ENCODE measurements around the gene DHX8. TPM values are rescaled to one million over a fixed set of nuclear protein-coding genes. Genes with fewer than 3 reads are reported as not detected.

Gene DHX8
- total RNA-seq, 2 experiments from 2014 or later: 47.8 to 54.1 TPM

DNA sequence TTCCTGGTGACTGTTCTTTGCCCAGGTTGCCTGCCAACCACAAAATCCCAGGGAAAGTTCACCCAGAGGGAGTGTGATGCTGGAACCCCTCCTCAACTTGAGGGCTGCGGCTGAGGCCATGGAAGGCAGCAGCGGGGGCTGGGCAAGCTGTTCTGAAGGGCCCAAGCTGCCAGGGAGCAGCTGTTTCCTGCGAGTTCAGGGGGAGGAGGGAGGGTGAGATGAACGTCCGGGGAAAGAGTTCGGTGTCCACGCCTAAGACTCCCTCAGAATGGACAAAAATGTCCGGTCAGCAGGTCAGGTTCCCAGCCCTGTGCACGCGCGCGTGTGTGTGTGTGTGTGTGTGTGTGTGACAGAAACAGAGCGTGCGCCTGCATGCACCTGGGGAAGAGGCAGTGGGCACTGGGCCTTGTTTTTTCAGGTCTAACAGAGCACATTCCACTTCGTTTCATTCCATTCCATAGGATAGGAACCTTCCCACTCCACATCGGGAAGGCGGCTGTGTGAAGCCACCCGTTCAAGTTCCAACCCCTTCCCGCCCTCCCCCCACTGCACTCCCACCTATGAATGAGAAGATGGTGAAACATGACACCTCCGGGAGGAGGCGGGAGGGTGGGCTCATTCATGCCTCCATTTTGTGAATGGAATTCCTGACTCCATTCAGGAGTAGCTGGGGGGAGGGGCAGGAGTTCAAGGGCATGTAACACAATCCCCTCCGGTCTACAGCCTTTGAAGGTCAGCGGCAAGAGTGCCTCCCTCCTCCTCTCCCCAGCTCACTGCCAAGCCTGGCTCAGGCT, 46.7 kb downstream of the DHX8 start:
- Mint-ChIP-seq H3K4me3 (no peak overlapping the region), H3K36me3 (no peaks in the 10 kb centered on the region), H3K27me3 (no peaks in the 10 kb centered on the region), H3K27ac (no peak overlapping the region), H3K4me1 (ENCODE audit: low read depth) (no peaks in the 10 kb centered on the region), H3K9me3 (no peaks in the 10 kb centered on the region)
- DNase-seq: no peak
- intact Hi-C loops (cut with micrococcal nuclease): no loop called here
- ChIA-PET CTCF (interaction anchor here (1.8 kb wide), 1 partner anchor 136 kb away, joined by 6 read pairs; no protein-coding TSS in a partner anchor), POLR2A (no interaction called here)

DNA sequence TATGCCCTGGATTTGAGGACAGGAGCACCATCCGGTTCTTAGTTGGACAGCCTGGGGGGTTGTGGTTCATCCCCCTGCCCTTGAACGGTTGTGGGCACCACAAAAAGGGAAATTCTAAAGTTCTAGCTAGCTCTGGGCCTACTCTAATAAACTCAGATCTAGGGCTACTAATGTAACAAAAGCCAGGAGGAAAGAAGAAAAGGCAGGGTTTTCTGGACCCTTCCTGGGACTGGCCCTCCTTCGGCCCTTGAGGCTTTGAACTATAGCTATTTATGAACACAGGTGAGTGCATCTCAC, 47.3 kb downstream of the DHX8 start:
- Mint-ChIP-seq H3K27me3 (no peaks in the 10 kb centered on the region), H3K36me3 (no peaks in the 10 kb centered on the region), H3K27ac (no peak overlapping the region), H3K9me3 (no peaks in the 10 kb centered on the region), H3K4me3 (no peak overlapping the region), H3K4me1 (ENCODE audit: low read depth) (peaks cover 1% of the 10 kb centered on the region)
- ChIA-PET POLR2A (no interaction called here), CTCF (interaction anchor here (1.8 kb wide), 1 partner anchor 137 kb away, joined by 6 read pairs; no protein-coding TSS in a partner anchor)
- intact Hi-C loops (cut with micrococcal nuclease): no loop called here
- DNase-seq: no peak

DNA sequence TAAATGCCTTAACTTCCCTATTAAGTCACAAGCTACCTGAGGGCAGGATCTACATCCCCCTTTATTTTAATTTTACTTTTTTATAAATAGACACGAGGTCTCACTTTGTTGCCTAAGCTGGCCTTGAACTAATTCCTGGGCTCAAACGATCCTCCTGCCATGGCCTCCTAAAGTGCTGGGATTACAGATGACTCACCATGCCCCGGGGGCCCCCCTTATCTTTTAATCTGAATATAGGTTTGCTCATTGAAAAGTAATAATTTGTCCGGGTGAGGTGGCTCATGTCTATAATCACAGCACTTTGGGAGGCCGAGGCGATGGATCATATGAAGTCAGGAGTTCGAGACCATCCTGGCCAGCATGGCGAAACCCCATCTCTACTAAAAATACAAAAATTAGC, 48.2 kb downstream of the DHX8 start:
- Mint-ChIP-seq H3K4me3 (no peak overlapping the region), H3K9me3 (no peaks in the 10 kb centered on the region), H3K4me1 (ENCODE audit: low read depth) (peaks cover 7% of the 10 kb centered on the region), H3K27me3 (no peaks in the 10 kb centered on the region), H3K36me3 (no peaks in the 10 kb centered on the region), H3K27ac (no peak overlapping the region)
- intact Hi-C loops (cut with micrococcal nuclease): no loop called here
- ChIA-PET CTCF (interaction anchor here (0.5 to 1.8 kb wide), 2 partner anchors 138 to 187 kb away, joined by 3 to 6 read pairs; no protein-coding TSS in a partner anchor), POLR2A (no interaction called here)
- no peak for DNase-seq

DNA sequence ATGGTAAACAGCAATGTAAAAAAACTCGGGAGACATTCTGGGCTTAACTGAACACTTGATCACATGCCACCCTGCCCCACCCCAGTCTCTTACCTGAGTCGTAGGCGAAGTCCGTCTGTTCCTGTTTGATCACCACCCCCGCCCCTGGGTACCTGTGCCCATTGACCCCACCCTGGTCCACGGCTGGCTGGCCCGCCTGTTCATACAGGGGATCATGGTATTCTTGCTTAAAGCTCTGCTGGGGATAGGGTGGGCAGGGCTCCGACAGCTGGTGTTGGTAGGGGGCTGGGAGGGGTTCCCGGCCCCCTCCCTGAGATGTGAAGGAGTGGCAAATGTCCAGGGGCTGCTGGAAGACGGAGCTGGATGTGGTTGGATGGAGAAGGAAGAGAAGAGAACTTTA, 48.8 kb downstream of the DHX8 start:
- Mint-ChIP-seq H3K27me3 (no peaks in the 10 kb centered on the region), H3K4me3 (no peak overlapping the region), H3K36me3 (no peaks in the 10 kb centered on the region), H3K9me3 (no peaks in the 10 kb centered on the region), H3K27ac (no peak overlapping the region), H3K4me1 (ENCODE audit: low read depth) (peaks cover 7% of the 10 kb centered on the region)
- DNase-seq: no peak
- ChIA-PET CTCF (no interaction called here), POLR2A (no interaction called here)
- intact Hi-C loops (cut with micrococcal nuclease): no loop called here

DNA sequence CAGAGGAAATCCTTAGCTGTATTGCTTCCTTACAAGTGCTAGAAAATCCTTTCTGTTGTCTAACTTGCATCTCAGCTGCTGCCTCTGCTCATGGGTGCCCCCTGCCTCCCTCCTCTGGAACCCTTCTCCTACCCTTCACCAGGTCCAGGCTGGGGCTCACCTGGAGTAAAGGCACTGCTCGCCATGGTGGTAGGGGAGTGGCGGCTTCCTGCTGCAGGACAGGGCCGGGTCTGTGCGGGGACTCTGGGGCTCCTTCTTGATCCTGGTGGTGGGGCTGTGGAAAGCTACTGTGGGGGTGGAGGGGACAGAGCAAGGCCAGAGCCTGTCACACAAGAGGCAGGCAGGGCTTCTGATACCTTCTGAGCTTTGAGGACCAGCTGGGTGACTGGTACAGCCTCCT, 49.9 kb downstream of the DHX8 start:
- H3K4me1 Mint-ChIP-seq (ENCODE audit: low read depth): peaks cover 7% of the 10 kb centered on the region
- no peaks in the 10 kb centered on the region for H3K9me3 Mint-ChIP-seq
- H3K27me3 Mint-ChIP-seq: no peaks in the 10 kb centered on the region
- DNase-seq: no peak
- POLR2A ChIA-PET: interaction anchor here (0.5 kb wide), 1 partner anchor 43 kb away, joined by 3 read pairs; no protein-coding TSS in a partner anchor
- H3K36me3 Mint-ChIP-seq: no peaks in the 10 kb centered on the region
- CTCF ChIA-PET: no interaction called here
- intact Hi-C loops (cut with micrococcal nuclease): no loop called here
- H3K4me3 Mint-ChIP-seq: no peak overlapping the region
- no peak overlapping the region for H3K27ac Mint-ChIP-seq

DNA sequence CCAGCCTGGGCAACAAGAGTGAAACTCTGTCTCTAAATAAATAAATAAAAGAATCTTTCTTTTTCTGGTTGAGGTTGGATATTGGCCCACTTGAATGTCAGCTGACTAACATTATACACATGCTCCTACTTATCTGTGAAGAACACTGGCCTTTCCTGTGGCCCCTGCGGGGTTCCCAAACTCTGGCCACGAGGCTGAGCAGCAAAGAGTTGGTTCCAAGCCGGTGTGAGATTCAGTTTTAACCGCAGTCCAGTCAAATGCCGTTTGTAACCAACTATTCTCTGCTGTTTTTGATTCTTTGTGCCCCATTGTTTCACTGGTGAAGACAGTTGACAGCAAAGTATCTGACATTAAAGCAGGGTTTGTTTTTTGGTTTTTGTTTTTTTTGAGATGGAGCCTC, 51.1 kb downstream of the DHX8 start:
- H3K9me3 Mint-ChIP-seq: no peaks in the 10 kb centered on the region
- peaks cover 7% of the 10 kb centered on the region for H3K4me1 Mint-ChIP-seq (ENCODE audit: low read depth)
- intact Hi-C loops (cut with micrococcal nuclease): no loop called here
- no peaks in the 10 kb centered on the region for H3K36me3 Mint-ChIP-seq
- H3K27me3 Mint-ChIP-seq: no peaks in the 10 kb centered on the region
- POLR2A ChIA-PET: no interaction called here
- CTCF ChIA-PET: no interaction called here
- no peak overlapping the region for H3K4me3 Mint-ChIP-seq
- no peak overlapping the region for H3K27ac Mint-ChIP-seq
- DNase-seq: no peak

DNA sequence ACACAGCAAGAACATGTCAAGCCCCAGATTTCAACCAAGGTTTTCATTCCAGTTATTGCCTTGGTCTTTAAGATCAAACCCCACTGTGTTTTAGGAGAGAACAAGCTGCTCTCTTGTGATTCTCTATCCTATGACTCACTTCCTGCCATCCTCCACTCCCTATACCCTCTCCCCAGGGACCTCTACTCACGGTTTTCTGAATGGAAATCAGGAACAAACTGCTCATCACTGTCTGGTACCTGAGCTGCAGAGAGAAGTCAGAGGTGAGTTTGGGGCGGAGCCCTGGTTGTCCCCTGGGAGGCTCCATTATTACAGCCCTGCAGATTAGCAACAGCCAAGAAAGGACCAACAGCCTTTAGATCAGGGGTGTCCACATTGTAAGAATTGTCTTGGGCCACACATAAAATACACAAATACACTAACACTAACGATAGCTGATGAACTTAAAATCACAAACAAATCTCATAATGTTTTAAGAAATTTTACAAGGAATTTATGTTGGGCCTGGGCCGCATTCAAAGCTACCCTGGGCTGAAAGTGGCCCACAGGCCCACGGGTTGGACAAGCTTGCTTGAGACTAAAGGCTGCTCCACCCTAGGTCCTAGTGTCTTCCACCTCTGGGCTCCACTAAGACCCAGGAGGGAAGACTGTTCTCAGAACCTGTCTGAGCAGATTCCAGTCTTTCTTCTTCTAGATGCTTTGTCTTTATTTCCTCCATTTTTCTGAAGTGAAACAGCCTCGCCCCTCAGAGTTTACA, 52.6 kb downstream of the DHX8 start:
- H3K4me1 Mint-ChIP-seq (ENCODE audit: low read depth): peaks cover 7% of the 10 kb centered on the region
- no peak overlapping the region for H3K27ac Mint-ChIP-seq
- DNase-seq: no peak
- H3K36me3 Mint-ChIP-seq: no peaks in the 10 kb centered on the region
- no peaks in the 10 kb centered on the region for H3K9me3 Mint-ChIP-seq
- intact Hi-C loops (cut with micrococcal nuclease): no loop called here
- no peaks in the 10 kb centered on the region for H3K27me3 Mint-ChIP-seq
- POLR2A ChIA-PET: no interaction called here
- H3K4me3 Mint-ChIP-seq: no peak overlapping the region
- CTCF ChIA-PET: interaction anchor here (1.0 kb wide), 1 partner anchor 40 kb away, joined by 3 read pairs; no protein-coding TSS in a partner anchor

DNA sequence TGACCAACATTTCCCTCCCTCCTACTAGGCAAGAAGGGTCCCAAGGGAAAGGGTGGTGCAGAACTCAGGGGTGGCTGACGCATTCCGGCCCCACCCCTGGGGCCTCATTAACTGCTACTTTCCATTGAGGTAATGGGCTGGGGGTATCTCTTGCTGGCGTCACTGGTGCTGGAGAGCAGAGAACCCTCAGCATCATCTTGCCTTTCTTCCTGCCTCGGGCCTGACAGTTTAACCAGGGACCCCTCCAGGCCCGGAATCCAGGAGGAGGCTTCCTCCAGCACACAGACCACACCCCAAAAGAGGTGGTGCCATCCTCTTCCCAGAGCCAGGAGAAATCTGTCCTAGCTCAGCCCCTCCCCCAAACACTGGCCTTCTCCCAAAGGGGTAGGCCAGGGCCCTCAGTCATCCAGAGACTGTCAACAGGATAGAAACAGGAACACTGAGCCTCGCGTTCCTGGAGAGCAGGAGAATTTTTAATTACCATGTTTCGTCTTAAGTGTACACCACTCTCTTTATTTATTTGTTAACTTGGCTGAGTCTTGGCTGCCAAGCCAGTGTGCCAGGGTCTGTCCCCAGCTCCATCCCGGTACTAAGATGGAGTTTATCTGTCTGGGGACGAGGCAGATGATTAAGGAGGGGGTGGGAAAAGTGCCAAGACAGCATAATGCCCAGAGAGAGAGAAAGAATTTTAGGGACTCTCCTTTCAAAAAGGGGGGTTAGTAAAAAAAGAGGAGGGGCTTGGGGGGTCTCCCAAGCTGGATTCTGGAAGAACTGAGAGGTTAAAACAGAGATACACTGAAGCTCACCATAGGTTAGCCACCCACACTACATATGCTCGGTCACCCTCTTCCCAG, 57.3 kb downstream of the DHX8 start:
- DNase-seq: no peak
- intact Hi-C loops (cut with micrococcal nuclease): no loop called here
- Mint-ChIP-seq H3K27ac (no peak overlapping the region), H3K9me3 (no peaks in the 10 kb centered on the region), H3K4me3 (no peak overlapping the region), H3K36me3 (peaks cover 1% of the 10 kb centered on the region), H3K4me1 (ENCODE audit: low read depth) (peaks cover 10% of the 10 kb centered on the region), H3K27me3 (peaks cover 23% of the 10 kb centered on the region)
- CTCF ChIA-PET: interaction anchor here (1.6 kb wide), 1 partner anchor 305 kb away, joined by 3 read pairs; no protein-coding TSS in a partner anchor
- POLR2A ChIA-PET: no interaction called here

DNA sequence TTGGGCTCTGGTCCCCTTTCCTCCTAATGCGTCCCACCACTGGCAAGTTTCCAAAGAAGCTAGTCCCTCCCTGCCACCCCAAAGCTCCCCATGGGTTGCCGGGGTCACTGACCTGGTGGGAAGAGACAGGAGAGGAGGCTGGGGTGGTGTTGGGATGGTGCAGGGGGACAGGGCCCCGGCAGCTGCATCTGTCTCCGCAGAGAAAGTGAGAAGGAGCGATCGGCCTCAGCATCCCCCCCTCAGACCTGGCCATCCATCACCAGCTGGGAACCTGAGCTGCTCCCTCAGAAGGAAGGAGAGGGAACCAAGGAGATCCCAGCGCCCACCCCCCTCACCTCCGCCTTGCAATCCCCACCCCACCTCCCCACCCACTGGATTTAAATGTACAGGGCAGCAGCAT, 59.1 kb downstream of the DHX8 start:
- peaks cover 1% of the 10 kb centered on the region for H3K36me3 Mint-ChIP-seq
- H3K27ac Mint-ChIP-seq: no peak overlapping the region
- POLR2A ChIA-PET: no interaction called here
- H3K4me1 Mint-ChIP-seq (ENCODE audit: low read depth): peaks cover 19% of the 10 kb centered on the region
- peaks cover 36% of the 10 kb centered on the region for H3K27me3 Mint-ChIP-seq
- intact Hi-C loops (cut with micrococcal nuclease): no loop called here
- DNase-seq: no peak
- H3K9me3 Mint-ChIP-seq: no peaks in the 10 kb centered on the region
- CTCF ChIA-PET: interaction anchor here (1.0 kb wide), 1 partner anchor 34 kb away, joined by 3 read pairs; no protein-coding TSS in a partner anchor
- H3K4me3 Mint-ChIP-seq: no peak overlapping the region

DNA sequence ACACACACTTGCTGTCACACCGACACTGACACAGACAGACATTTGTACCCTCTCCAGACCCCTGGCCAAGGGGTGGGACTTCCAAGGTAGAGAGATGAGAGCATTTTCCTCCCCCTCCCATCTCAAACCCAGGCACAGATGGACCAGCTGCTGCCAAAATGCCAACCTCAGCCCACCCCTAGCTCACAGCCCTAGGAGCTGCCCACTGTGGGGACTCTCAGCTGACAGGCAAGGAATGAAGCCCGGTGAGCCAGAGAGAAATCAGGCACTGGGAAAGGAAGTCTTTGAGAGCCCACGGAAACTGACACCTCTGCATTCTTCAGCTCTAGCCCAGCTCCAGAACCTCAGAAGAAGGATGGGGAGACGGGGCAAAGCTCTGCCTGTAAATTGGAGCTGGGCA, 59.5 kb downstream of the DHX8 start:
- peaks cover 19% of the 10 kb centered on the region for H3K4me1 Mint-ChIP-seq (ENCODE audit: low read depth)
- H3K4me3 Mint-ChIP-seq: no peak overlapping the region
- intact Hi-C loops (cut with micrococcal nuclease): no loop called here
- DNase-seq: no peak
- H3K9me3 Mint-ChIP-seq: no peaks in the 10 kb centered on the region
- ChIA-PET POLR2A (no interaction called here), CTCF (interaction anchor here (1.0 kb wide), 1 partner anchor 33 kb away, joined by 3 read pairs; no protein-coding TSS in a partner anchor)
- H3K27me3 Mint-ChIP-seq: peaks cover 38% of the 10 kb centered on the region
- peaks cover 1% of the 10 kb centered on the region for H3K36me3 Mint-ChIP-seq
- H3K27ac Mint-ChIP-seq: no peak overlapping the region

DNA sequence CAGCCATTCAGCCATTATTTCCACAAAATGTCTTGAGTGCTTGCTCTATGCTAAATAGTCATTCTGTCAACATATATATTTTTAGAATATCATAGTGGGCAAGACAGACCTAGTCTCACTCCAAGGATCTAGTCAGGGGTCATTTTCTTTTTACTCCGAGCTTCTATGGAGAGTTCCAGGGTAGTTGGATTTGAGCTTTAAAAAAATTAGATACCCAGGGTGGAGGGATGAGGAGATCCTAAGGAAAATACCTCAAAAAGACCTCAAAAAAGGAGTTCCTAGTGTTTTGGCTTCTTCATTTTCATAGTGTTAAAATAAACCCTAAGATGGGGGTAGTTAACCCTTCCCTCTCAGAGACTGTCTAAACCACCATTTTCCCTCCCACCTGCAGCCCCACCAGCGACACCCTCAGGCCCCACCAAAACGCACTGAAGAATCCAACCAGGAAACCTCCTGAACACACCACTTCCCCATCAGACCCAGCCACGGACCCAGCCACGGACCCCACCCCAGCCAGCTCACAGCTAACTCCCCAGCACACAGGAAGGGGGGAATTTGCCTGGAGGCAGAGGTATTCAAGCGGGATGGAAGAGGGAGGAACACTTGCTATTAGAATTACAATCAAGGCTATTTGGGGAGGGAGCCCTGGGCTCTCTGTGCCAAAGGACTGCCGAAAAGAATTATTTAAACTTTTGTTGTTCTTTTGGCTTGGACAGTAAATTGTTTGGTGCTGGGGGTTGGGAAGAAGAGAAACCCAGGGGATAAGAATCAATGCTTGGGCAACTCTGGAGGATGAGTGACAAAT, 60.2 kb downstream of the DHX8 start:
- ChIA-PET POLR2A (no interaction called here), CTCF (no interaction called here)
- no peaks in the 10 kb centered on the region for H3K9me3 Mint-ChIP-seq
- intact Hi-C loops (cut with micrococcal nuclease): no loop called here
- H3K27ac Mint-ChIP-seq: no peak overlapping the region
- H3K27me3 Mint-ChIP-seq: peaks cover 43% of the 10 kb centered on the region
- peaks cover 19% of the 10 kb centered on the region for H3K4me1 Mint-ChIP-seq (ENCODE audit: low read depth)
- H3K36me3 Mint-ChIP-seq: peaks cover 1% of the 10 kb centered on the region
- no peak overlapping the region for H3K4me3 Mint-ChIP-seq
- DNase-seq: no peak

DNA sequence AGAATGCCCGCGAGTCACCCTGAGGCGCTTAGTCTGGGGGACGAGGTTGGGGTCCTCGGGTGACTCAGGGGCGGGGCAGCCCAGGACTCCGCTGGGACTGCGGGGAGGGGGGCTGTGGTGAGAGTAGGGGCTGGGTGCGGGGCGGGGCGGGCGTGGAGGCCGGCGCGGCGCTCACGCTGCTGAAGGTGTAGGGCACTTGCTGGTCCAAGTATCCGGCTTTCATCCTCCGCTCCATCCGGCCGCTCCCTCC, 61.5 kb downstream of the DHX8 start:
- H3K4me1 Mint-ChIP-seq (ENCODE audit: low read depth): peaks cover 19% of the 10 kb centered on the region
- POLR2A ChIA-PET: interaction anchor here (0.6 kb wide), 1 partner anchor 62 kb away, joined by 3 read pairs; no protein-coding TSS in a partner anchor
- peak overlapping the region; percentile 87 for H3K4me3 Mint-ChIP-seq
- H3K36me3 Mint-ChIP-seq: peaks cover 1% of the 10 kb centered on the region
- intact Hi-C loops (cut with micrococcal nuclease): no loop called here
- no peak for DNase-seq
- H3K27me3 Mint-ChIP-seq: peaks cover 50% of the 10 kb centered on the region
- H3K27ac Mint-ChIP-seq: no peak overlapping the region
- CTCF ChIA-PET: no interaction called here
- no peaks in the 10 kb centered on the region for H3K9me3 Mint-ChIP-seq
